ENCODE measurements around the gene GMDS. TPM values are rescaled to one million over a fixed set of nuclear protein-coding genes. Genes with fewer than 3 reads are reported as not detected.

Gene GMDS
- total and polyA plus RNA-seq, 2 of the 13 experiments (the other 11 are each of a cell fraction or from before 2014, with no cell fraction given): 64.4 to 112 TPM

GRCh38 chr6:2225422-2226392, 19.7 kb downstream of the GMDS start (continued):
- peak; percentile 69; the same call in 1 of the 2 replicates for TF ChIP-seq ZNF607 (CRISPR knock-in tag; IDR thresholded peaks at IDR 0.05; ENCODE audit: borderline replicate concordance)
- peak; percentile 73 for TF ChIP-seq HNF4G (IDR thresholded peaks at IDR 0.05; ENCODE audit: borderline replicate concordance, low read depth, low read length)
- peak; percentile 92; the same call in 1 of the 2 replicates for TF ChIP-seq HNF4G (CRISPR knock-in tag; IDR thresholded peaks at IDR 0.05; ENCODE audit: borderline replicate concordance, low read depth)
- no peak for TF ChIP-seq ZBTB34 (CRISPR knock-in tag; IDR thresholded peaks at IDR 0.05)
- TF ChIP-seq KLF16 (CRISPR knock-in tag; IDR thresholded peaks at IDR 0.05): peak in 1 of 2 experiments; percentile 95; a peak in 2 of 4 replicates
- peak; percentile 95 for TF ChIP-seq TCF7 (IDR thresholded peaks at IDR 0.05; ENCODE audit: low read depth)
- TF ChIP-seq HNRNPH1 (optimal IDR thresholded peaks at IDR 0.05; ENCODE audit: low read depth, low read length): no peak
- TF ChIP-seq ZFP91 (CRISPR knock-in tag; IDR thresholded peaks at IDR 0.05; ENCODE audit: borderline replicate concordance): no peak
- TF ChIP-seq MAF1 (CRISPR knock-in tag; IDR thresholded peaks at IDR 0.05; ENCODE audit: borderline replicate concordance): 0 out of 2 replicates have a peak, but pooled peaks have one; percentile 49
- TF ChIP-seq ZNF687 (CRISPR knock-in tag; IDR thresholded peaks at IDR 0.05): no peak
- TF ChIP-seq NRL (CRISPR knock-in tag; IDR thresholded peaks at IDR 0.05; ENCODE audit: borderline replicate concordance): no peak
- no peak for TF ChIP-seq THYN1 (CRISPR knock-in tag; IDR thresholded peaks at IDR 0.05; ENCODE audit: borderline replicate concordance, low read depth)
- TF ChIP-seq ISX (CRISPR knock-in tag; conservative IDR thresholded peaks at IDR 0.05): no peak
- TF ChIP-seq FIP1L1 (IDR thresholded peaks at IDR 0.05; ENCODE audit: borderline replicate concordance, insufficient read depth, low read depth, low read length): no peak
- peak; percentile 34; the same call in 1 of the 2 replicates for TF ChIP-seq ZNF761 (CRISPR knock-in tag; conservative IDR thresholded peaks at IDR 0.05)
- no peak for TF ChIP-seq ZNF83 (CRISPR knock-in tag; IDR thresholded peaks at IDR 0.05; ENCODE audit: borderline replicate concordance)
- peak; percentile 97 for TF ChIP-seq ARID3A (IDR thresholded peaks at IDR 0.05; ENCODE audit: low read depth, low read length)
- TF ChIP-seq MAFK (conservative IDR thresholded peaks at IDR 0.05 in 1 of 2, IDR thresholded peaks at IDR 0.05 in 1 of 2; ENCODE audit: low read length in 2 of 2): no peak
